Adrenal gland (tissue), 5 donors: ENCODE results near the gene SUPT5H.
A peak's percentile ranks its signal among the peaks of the same experiment; 100 is the strongest.

Experiments
- CTCF ChIP-seq, 6 experiments: fragments of 450-650 bp in 4 of 6; fragments of 200-600 bp in 2 of 6; sonication (generic) in 1 of 6; IDR thresholded peaks; 1 replicate in 5 of 6; 2 replicates in 1 of 6; pipeline versions ENCODE4 v1.5.1 to v1.8.0; 2016 to 2021; ENCODE audit warnings: antibody characterized with exemption in 6 of 6, mild to moderate bottlenecking in 2 of 6, moderate library complexity in 1 of 6
- POLR2A ChIP-seq, 2 donors: fragments of 450-650 bp; IDR thresholded peaks; one replicate each; pipeline ENCODE4 v1.6.1; 2017; ENCODE audit warnings: antibody characterized with exemption in 2 of 2, mild to moderate bottlenecking in 2 of 2, moderate library complexity in 1 of 2
- donor health status: DM: no; HTN: no; CAD: no.

GRCh38 chr19:39435499-39436349, 9.7 kb upstream of the SUPT5H start, which contains the start of gene RPS16:
- TF ChIP-seq CTCF (IDR thresholded peaks at IDR 0.05) (peak in 1 of 6 experiments; percentile 5), POLR2A (IDR thresholded peaks at IDR 0.05) (peak; percentile 88 to 97)
